Measurements from ENCODE around the gene HS3ST1. TPM values are rescaled to one million over a fixed set of nuclear protein-coding genes. Genes with fewer than 3 reads are reported as not detected.

HS3ST1 gene
- polyA plus RNA-seq, 1 donor: 1.4 TPM

DNA sequence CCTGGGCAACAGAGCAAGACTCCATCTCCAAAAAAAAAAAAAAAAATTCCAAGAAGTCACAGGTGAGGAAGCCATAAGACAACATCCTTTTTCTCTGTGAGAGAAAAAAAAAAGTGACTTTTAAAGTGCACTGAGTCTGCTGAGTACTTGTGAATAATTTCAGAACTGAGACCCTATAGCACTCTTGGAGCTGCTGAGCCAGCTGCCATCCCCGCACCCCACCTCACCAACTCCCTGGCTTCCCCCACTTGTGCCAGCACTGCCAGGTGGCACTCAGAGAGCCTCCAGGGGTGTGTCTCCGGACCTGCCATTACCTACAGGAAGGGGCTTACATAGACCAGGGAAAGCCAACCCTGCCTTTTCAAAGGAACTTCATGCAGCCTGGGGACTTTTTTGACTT, 39.2 kb upstream of the HS3ST1 start:
- WGBS (ENCODE audit: insufficient coverage, low lambda C conversion rate): no CpG with 5 or more reads among the region's 2 CpGs
- no peak overlapping the region for H3K4me3 ChIP-seq (ENCODE audit: low read length)
- H3K27me3 ChIP-seq (ENCODE audit: control insufficient read depth, insufficient read depth, low read length): no peaks in the 10 kb centered on the region
- no peaks in the 10 kb centered on the region for H3K36me3 ChIP-seq (ENCODE audit: control insufficient read depth, insufficient read depth, low read length)
- H3K27ac ChIP-seq (ENCODE audit: low read length): no peak overlapping the region
- DNase-seq: no peak
- no peaks in the 10 kb centered on the region for H3K4me1 ChIP-seq (ENCODE audit: control insufficient read depth, insufficient read depth, low read length)
- peaks cover 2% of the 10 kb centered on the region for H3K9me3 ChIP-seq (ENCODE audit: control insufficient read depth, low read depth, low read length)

DNA sequence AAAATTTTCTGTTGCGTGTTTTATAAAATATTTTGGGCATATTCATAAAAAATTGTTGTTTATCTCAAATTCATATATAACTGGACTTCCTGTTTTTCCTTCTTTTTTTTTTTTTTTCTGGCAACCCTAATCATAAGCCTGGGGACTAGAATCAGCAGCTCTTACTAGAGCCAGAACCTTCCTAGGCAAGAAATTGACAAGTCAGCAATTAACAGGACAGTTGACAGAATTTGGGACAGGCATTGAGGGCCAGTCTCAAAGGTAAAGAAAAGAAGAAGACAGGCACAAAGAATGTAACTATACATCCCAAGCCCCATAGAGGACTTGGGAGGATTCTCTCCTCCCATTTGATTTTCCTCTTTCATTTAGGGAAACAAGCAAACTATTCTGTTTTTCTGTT, 35.0 kb upstream of the HS3ST1 start:
- H3K9me3 ChIP-seq (ENCODE audit: control insufficient read depth, low read depth, low read length): peaks cover 2% of the 10 kb centered on the region
- no peak overlapping the region for H3K4me3 ChIP-seq (ENCODE audit: low read length)
- H3K4me1 ChIP-seq (ENCODE audit: control insufficient read depth, insufficient read depth, low read length): no peaks in the 10 kb centered on the region
- no peak for DNase-seq
- no peaks in the 10 kb centered on the region for H3K27me3 ChIP-seq (ENCODE audit: control insufficient read depth, insufficient read depth, low read length)
- no peaks in the 10 kb centered on the region for H3K36me3 ChIP-seq (ENCODE audit: control insufficient read depth, insufficient read depth, low read length)
- 100% methylated on average over 1 of the region's 1 CpG for WGBS (ENCODE audit: insufficient coverage, low lambda C conversion rate)
- no peak overlapping the region for H3K27ac ChIP-seq (ENCODE audit: low read length)

DNA sequence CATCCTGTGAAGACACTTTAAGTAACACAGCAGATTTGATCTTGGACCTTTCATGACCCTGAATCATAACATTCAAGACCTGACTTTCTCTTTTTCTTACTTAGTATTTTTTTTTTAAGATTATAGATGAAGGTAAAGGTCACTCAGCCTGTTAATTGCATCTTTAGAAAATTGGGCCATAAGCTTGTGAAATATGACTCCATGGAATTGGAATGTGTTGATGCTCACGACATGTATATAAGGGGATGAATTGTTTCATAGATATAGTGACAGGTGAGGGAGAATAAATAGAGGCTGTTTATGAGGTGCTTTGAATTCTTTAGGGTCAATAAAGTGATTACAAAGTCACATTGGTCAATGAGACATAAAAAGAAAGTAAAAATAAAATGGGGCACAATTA, 27.7 kb upstream of the HS3ST1 start:
- Histone ChIP-seq H3K9me3 (ENCODE audit: control insufficient read depth, low read depth, low read length) (no peaks in the 10 kb centered on the region), H3K36me3 (ENCODE audit: control insufficient read depth, insufficient read depth, low read length) (no peaks in the 10 kb centered on the region), H3K27me3 (ENCODE audit: control insufficient read depth, insufficient read depth, low read length) (no peaks in the 10 kb centered on the region), H3K4me1 (ENCODE audit: control insufficient read depth, insufficient read depth, low read length) (peaks cover 8% of the 10 kb centered on the region), H3K27ac (ENCODE audit: low read length) (no peak overlapping the region), H3K4me3 (ENCODE audit: low read length) (no peak overlapping the region)
- peak; percentile 44 to 69 for DNase-seq
- WGBS (ENCODE audit: insufficient coverage, low lambda C conversion rate): no CpG with 5 or more reads among the region's 1 CpG

DNA sequence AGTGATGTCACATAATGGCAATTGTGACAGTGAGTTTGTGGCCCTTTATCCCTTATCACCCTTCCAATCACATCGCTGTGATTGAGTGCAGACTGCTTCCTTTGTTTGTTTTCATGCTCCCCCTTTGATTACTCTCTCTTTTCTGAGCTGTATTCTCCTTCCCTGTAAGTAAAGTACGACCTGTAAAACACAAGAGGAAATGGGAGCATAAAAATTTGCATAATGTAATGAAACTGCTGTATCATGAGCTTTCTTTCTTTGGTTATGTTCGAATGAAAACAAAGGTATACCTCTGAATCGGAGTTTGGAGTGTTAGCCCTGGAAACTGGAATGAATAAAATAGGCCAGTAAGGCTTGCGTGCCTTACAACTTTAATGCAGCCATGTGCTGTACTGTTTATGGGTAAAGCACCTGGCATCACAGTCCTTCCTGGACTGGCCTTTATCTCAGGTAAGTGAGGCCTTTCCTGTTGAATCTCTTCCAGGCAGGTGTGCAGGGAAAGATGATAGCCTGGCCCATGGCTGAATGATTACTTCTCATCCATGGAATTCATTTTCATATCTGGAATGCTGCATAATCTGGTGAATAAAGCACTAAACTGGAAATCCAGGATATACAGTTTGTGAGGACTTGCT, 26.6 kb upstream of the HS3ST1 start:
- WGBS (ENCODE audit: insufficient coverage, low lambda C conversion rate): 20% methylated on average over 1 of the region's 5 CpGs
- Histone ChIP-seq H3K4me3 (ENCODE audit: low read length) (no peak overlapping the region), H3K9me3 (ENCODE audit: control insufficient read depth, low read depth, low read length) (no peaks in the 10 kb centered on the region), H3K4me1 (ENCODE audit: control insufficient read depth, insufficient read depth, low read length) (peaks cover 8% of the 10 kb centered on the region), H3K36me3 (ENCODE audit: control insufficient read depth, insufficient read depth, low read length) (no peaks in the 10 kb centered on the region), H3K27ac (ENCODE audit: low read length) (peak overlapping the region; percentile 39), H3K27me3 (ENCODE audit: control insufficient read depth, insufficient read depth, low read length) (no peaks in the 10 kb centered on the region)
- peak in 1 of 2 donors; percentile 49 for DNase-seq

DNA sequence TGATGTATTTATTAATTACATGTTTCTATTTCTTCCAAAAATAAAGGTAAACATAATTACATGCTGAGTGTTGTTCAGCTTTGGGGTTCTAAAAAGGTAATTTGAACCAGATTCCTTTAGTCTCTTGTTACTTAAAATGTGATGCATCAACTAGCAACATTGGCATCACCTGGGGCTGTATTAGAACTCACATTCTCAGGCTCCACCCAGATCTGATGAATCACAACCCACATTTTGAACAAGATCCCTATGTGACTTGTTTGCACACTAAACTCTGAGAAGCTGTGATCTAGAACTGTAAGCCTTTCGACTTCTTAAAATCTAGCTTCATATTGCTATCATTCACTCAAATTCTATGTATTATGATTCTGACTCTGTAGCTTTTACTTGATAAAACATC, 23.0 kb upstream of the HS3ST1 start:
- H3K27me3 ChIP-seq (ENCODE audit: control insufficient read depth, insufficient read depth, low read length): no peaks in the 10 kb centered on the region
- H3K4me3 ChIP-seq (ENCODE audit: low read length): no peak overlapping the region
- DNase-seq: no peak
- no peaks in the 10 kb centered on the region for H3K36me3 ChIP-seq (ENCODE audit: control insufficient read depth, insufficient read depth, low read length)
- H3K27ac ChIP-seq (ENCODE audit: low read length): no peak overlapping the region
- no peaks in the 10 kb centered on the region for H3K9me3 ChIP-seq (ENCODE audit: control insufficient read depth, low read depth, low read length)
- peaks cover 5% of the 10 kb centered on the region for H3K4me1 ChIP-seq (ENCODE audit: control insufficient read depth, insufficient read depth, low read length)
- no CpG with 5 or more reads among the region's 1 CpG for WGBS (ENCODE audit: insufficient coverage, low lambda C conversion rate)

DNA sequence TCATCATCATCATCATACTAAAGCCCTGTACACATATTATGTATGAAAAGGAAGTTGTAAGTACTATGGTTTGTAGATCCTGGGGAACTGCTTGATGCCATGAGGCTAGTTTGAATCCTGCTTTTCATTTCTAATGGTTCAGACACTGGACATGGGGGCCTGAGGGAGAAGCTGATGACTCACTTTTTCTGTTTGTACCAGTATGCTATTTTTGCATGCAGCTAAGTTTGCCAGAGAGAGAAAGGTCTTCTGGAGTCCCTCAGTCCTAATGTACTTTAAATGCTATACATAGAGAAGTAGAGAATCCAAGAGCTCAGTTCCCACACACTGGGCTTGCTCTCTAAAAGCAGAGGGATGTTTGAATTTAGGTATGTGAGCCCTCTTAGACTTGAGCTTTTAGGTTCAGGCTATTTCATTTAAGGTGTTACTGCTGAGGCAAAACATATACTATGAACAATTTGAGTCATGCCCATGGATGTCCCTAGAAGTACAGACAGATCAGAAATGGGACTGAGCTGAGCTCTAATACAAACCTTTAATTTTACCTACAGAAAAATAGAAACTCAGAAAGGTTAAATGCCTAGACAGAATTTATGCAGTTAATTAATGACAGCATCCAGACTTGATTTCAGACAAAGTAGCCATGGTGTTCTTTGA, 17.6 kb upstream of the HS3ST1 start:
- no peak overlapping the region for H3K27ac ChIP-seq (ENCODE audit: low read length)
- H3K4me1 ChIP-seq (ENCODE audit: control insufficient read depth, insufficient read depth, low read length): no peaks in the 10 kb centered on the region
- H3K4me3 ChIP-seq (ENCODE audit: low read length): no peak overlapping the region
- H3K36me3 ChIP-seq (ENCODE audit: control insufficient read depth, insufficient read depth, low read length): no peaks in the 10 kb centered on the region
- no peaks in the 10 kb centered on the region for H3K27me3 ChIP-seq (ENCODE audit: control insufficient read depth, insufficient read depth, low read length)
- DNase-seq: no peak
- no peaks in the 10 kb centered on the region for H3K9me3 ChIP-seq (ENCODE audit: control insufficient read depth, low read depth, low read length)

DNA sequence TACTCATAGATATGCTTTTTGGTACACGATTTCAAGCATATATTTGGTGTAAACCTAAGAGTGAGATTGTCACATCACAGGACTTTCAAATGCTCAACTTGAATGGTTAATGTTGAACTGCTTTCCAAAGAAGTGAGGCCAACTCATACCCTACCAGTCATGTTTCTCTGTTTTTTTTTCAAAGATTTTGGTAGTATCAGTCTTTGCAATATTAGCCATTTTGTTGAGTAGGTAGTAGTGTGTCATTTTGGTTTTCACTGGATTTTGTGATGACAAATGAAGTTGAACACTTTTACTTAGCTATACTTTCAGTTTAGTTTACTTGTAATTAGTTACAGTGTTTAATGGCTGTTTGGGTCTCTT, 12.5 kb upstream of the HS3ST1 start:
- Histone ChIP-seq H3K4me1 (ENCODE audit: control insufficient read depth, insufficient read depth, low read length) (no peaks in the 10 kb centered on the region), H3K36me3 (ENCODE audit: control insufficient read depth, insufficient read depth, low read length) (no peaks in the 10 kb centered on the region), H3K4me3 (ENCODE audit: low read length) (no peak overlapping the region), H3K27me3 (ENCODE audit: control insufficient read depth, insufficient read depth, low read length) (no peaks in the 10 kb centered on the region), H3K9me3 (ENCODE audit: control insufficient read depth, low read depth, low read length) (no peaks in the 10 kb centered on the region), H3K27ac (ENCODE audit: low read length) (no peak overlapping the region)
- 100% methylated on average over 1 of the region's 1 CpG for WGBS (ENCODE audit: insufficient coverage, low lambda C conversion rate)
- no peak for DNase-seq

DNA sequence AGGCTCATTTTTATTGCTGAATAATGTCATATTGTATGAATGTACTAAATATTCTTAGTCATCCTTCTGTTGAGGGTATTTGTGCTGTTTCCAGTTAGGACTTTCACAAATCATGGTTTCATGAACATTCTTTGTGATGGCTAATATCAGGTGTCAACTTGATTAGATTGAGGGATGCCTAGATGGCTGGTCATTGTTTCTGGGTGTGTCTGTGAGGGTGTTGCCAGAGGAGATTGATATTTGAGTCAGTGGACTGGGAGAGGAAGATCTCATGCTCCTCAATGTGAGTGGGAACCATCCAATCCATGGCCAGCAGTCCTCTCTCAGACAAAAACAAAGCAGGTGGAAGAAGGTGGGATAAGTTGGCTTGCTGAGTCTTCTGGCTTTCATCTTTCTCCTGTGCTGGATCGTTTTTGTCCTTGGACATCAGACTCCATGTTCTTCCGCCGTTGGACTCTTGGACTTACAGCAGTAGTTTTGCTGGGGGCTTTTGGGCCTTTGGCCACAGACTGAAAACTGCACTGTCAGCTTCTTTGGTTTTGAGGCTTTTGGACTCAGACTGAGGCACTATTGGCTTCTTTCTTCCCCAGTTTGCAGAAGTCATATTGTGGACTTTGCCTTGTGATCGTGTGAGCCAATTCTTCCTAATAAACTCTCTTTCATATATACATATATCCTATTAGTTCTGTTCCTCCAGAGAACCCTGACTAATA, 11.9 kb upstream of the HS3ST1 start:
- no peaks in the 10 kb centered on the region for H3K36me3 ChIP-seq (ENCODE audit: control insufficient read depth, insufficient read depth, low read length)
- H3K4me1 ChIP-seq (ENCODE audit: control insufficient read depth, insufficient read depth, low read length): no peaks in the 10 kb centered on the region
- no peak for DNase-seq
- no peak overlapping the region for H3K27ac ChIP-seq (ENCODE audit: low read length)
- H3K9me3 ChIP-seq (ENCODE audit: control insufficient read depth, low read depth, low read length): no peaks in the 10 kb centered on the region
- no CpG with 5 or more reads among the region's 4 CpGs for WGBS (ENCODE audit: insufficient coverage, low lambda C conversion rate)
- no peaks in the 10 kb centered on the region for H3K27me3 ChIP-seq (ENCODE audit: control insufficient read depth, insufficient read depth, low read length)
- no peak overlapping the region for H3K4me3 ChIP-seq (ENCODE audit: low read length)

DNA sequence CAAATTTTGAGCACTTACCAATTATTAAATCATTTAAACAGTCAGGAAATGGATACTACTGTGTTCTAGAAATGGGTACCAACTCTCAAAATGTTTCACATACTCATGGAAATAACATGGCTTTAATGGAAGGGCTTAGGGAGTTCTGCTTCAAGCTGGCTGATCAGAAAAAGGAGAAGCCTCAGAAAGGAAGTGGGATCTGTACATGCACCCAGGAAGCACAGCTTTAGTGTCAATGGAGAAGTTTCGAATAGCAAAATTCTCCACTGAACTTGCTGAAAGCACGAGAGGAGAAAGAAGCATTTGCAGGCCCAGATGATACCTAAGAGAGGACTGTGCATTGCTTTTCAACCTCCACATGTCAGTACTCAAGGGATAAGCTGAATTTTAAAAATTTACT, 11.1 kb upstream of the HS3ST1 start:
- DNase-seq: no peak
- Histone ChIP-seq H3K36me3 (ENCODE audit: control insufficient read depth, insufficient read depth, low read length) (no peaks in the 10 kb centered on the region), H3K4me3 (ENCODE audit: low read length) (no peak overlapping the region), H3K9me3 (ENCODE audit: control insufficient read depth, low read depth, low read length) (no peaks in the 10 kb centered on the region), H3K27me3 (ENCODE audit: control insufficient read depth, insufficient read depth, low read length) (no peaks in the 10 kb centered on the region), H3K27ac (ENCODE audit: low read length) (no peak overlapping the region), H3K4me1 (ENCODE audit: control insufficient read depth, insufficient read depth, low read length) (no peaks in the 10 kb centered on the region)
- WGBS (ENCODE audit: insufficient coverage, low lambda C conversion rate): 80% methylated on average over 1 of the region's 2 CpGs

DNA sequence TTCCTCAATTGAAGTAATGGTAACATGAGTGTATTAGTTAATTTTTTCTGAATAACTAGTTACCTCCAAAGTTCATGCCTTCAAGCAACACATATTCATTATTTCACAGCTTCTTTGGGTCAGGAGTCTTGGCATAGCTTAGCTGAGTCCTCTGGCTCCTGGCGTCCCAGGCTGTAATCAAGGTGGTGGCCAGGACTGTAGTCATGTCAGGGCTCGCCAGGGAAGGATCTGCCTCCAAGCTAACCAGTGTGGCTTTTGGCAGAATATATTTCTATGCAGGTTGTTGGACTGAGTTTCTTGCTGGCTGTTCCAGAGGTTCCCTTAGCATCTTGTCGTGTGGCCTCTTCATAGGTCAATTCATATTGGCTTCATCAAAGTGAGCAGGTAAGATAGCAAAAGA, 10.0 kb upstream of the HS3ST1 start:
- Histone ChIP-seq H3K9me3 (ENCODE audit: control insufficient read depth, low read depth, low read length) (no peaks in the 10 kb centered on the region), H3K4me1 (ENCODE audit: control insufficient read depth, insufficient read depth, low read length) (no peaks in the 10 kb centered on the region), H3K27me3 (ENCODE audit: control insufficient read depth, insufficient read depth, low read length) (no peaks in the 10 kb centered on the region), H3K27ac (ENCODE audit: low read length) (no peak overlapping the region), H3K4me3 (ENCODE audit: low read length) (no peak overlapping the region), H3K36me3 (ENCODE audit: control insufficient read depth, insufficient read depth, low read length) (no peaks in the 10 kb centered on the region)
- no CpG with 5 or more reads among the region's 3 CpGs for WGBS (ENCODE audit: insufficient coverage, low lambda C conversion rate)
- no peak for DNase-seq

DNA sequence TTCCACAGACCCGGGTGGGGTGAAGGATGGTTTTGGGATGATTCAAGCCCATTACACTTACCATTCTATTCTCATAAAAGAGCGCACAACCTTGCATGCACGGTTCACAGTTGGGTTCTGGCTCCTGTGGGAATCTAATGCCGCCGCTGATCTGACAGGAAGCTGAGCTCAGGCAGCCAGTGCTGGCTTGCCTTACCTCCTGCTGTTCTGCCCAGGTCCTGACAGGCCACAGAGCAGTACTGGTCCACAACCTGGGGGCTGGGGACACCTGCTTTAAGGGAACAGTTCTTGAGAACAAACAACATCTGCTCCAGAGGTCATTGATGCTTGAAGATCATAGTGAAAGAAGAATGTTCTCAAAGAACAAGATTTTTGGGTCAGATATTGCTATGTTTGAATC, 8.0 kb upstream of the HS3ST1 start:
- Histone ChIP-seq H3K4me3 (ENCODE audit: low read length) (no peak overlapping the region), H3K36me3 (ENCODE audit: control insufficient read depth, insufficient read depth, low read length) (no peaks in the 10 kb centered on the region), H3K27ac (ENCODE audit: low read length) (no peak overlapping the region), H3K4me1 (ENCODE audit: control insufficient read depth, insufficient read depth, low read length) (no peaks in the 10 kb centered on the region), H3K27me3 (ENCODE audit: control insufficient read depth, insufficient read depth, low read length) (no peaks in the 10 kb centered on the region), H3K9me3 (ENCODE audit: control insufficient read depth, low read depth, low read length) (no peaks in the 10 kb centered on the region)
- DNase-seq: no peak
- WGBS (ENCODE audit: insufficient coverage, low lambda C conversion rate): no CpG with 5 or more reads among the region's 5 CpGs

Measured in large intestine (tissue), 3 donors.